ENCODE measurements around the gene TRIM63.
A peak's percentile ranks its signal among the peaks of the same experiment; 100 is the strongest.

TRIM63 gene

DNA sequence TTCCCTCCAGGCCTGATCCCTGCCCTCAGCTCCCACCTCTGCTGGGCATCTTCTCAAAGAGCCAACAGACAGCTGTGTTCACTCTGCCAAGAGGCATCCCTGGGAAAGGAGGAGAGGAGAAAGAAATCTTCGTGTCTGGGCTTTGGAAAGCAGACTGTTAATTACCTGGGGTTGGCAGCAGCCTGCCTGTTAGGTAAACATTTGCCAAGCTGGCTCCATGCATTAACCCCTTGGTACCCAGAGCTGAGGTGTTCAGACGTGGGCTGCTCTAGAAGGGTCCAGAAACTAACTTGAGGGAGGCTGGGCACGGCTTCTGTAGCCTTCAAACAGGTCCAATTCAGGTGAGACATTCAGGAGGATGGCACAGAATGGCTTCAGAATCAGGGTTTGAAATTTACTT, 54.6 kb downstream of the TRIM63 start:
- DNase-seq: no peak

DNA sequence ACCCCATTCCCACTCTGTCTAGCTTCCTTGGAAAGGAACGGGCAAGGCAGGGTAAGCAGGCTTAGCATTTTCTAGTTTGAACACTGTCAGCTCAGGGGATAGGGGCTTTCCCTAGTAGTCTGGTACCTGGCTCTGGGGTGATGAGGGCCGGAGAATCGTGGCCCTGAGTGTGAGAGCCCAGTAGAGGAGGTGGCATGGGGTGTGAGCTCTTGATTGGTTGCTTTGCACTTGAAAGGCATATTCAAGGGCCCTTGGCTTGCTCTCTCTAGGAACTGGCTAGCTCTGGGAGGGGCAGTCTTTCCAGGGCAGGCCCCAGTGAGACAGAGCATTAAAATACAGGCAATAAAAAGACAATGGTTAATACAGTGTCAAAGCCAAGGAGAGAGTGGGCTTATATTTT, 56.6 kb downstream of the TRIM63 start:
- DNase-seq: no peak

DNA sequence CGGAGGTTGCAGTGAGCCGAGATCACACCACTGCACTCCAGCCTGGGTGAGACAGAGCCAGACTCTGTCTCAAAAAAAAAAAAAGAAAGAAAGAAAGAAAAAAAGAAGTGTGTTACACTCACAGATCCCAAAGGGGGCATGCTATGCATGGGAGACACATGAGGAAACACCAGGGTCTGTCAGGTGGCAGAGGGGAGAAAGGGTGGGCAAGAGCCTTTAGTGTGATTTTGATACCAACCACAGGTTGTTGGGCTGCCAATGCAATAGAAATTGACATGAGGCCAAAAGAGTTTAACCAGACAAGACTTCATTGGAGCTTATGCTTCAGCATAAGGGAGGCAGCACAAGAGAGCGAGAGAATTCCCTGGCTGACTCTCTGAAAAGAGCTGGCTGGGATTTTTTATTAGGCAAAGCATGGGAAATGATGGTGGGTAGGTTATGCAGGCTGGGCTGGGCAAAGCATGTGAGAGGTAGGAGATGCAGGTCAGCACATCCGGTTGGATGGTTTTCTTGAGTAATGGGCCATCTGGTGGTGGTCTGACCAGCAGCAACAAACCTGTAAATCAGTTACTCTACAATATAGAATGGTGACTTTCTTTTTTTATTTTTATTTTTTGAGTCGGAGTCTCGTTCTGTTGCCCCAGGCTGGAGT, 57.5 kb downstream of the TRIM63 start:
- DNase-seq: peak; percentile 69

DNA sequence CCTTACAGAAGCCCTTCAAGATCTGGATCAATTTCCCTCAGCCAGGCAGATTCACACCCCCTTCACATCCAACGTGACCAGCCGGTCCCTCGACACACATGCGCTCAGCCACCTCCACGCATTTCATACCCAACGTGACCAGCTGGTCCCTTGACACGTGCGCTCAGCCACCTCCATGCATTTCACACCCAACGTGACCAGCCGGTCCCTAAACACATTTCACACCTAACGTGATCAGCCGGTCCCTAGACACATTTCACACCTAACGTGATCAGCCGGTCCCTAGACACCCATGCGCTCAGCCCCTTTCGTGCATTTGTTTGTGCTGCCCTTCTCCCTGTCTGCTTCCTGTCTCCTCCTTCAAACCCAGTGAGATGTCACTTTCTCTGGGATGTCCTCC, 60.7 kb downstream of the TRIM63 start:
- DNase-seq: no peak

DNA sequence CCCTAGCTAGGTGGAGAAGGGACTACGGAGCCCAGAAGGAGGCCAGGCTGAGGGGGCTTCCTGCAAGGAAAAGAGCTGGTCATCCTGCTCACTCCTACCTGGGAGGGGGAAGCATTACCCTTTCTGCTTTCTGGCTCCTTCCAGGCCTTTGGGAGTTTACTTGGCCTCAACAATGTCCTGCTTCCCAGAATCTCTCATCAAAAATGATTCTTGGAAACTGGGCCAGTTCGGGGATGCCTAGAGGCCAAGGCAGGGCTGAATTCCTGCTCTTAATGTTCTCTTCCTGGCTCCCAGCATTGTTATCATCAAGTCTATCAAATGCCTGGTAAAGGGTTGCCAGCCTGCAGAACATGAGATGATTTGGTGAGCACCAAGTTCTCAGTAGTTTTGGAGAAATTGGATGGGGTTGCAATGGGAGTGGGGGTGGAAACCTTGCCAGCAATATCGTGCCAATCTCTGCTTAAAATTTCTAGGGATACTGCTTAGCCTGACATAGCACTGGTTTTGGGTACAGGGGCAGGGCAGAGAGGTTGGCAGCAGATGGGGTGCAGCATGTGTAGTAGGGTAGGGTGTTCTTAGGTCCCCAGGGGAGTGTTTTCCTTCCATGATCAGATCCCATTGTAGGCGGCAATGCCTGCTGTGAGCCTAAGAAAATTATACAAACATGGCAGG, 61.9 kb downstream of the TRIM63 start:
- no peak for DNase-seq

DNA sequence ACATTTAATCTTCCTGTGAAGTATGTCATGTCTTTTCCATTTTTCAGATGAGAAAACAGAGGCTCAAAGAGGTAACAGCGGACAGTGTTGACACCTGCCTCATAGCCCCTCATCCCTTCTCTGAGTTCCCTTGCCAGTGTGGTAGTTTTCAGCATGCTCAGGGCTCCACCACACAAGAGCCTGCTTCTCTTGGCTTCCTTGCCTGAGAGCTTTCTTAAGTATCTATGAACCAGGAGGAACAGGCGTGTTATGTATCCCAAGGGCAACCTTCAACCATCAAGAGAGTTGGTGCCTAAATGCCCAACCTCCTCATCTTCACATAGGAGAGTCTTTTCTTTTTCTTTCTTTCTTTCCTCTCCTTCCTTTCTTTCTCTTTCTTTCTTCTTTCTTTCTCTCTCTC, 63.7 kb downstream of the TRIM63 start:
- no peak for DNase-seq

DNA sequence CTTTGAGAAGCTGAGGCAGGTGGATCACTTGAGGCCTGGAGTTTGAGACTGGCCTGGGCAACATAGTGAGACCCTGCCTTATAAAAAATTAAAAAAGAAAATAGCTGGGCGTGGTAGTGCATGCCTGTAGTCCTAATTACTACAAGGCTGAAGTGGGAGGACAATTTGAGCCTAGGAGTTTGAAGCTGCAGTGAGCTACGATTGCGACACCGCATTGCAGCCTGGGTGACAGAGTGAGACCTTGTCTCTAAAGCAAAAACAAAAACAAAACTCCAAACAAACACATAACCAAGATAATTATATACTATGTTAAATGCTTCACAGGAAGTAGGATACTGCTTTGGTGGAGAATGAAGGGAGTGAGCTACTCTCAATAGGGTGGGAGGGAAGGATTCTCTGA, 64.2 kb downstream of the TRIM63 start:
- DNase-seq: no peak
